ENCODE measurements around the gene MOCOS. TPM values are rescaled to one million over a fixed set of nuclear protein-coding genes. Genes with fewer than 3 reads are reported as not detected.

MOCOS gene
- total RNA-seq, 1 experiment from 2014 or later = 5.5 TPM

DNA sequence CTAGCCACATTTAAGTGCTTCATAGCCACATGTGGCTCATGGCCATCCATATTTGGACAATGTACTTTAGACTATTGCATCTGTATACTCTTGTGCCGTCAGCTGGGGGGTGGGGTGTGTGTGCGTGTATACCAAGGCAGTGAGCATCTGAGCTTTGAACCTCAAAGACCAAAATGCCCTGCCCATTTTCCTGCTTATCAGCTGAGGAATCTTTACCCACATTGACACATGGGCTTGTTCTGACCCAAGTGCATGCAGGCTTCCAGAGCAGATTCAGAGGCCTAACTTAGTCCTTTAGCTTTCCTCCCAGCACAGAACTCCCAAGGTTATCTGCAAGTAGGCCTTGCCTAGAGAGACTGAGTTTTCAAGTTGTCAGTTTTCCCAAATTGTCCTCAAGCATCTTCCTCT, 11.1 kb upstream of the MOCOS start:
- no TSS peak for BruUV-seq (replicated peaks)
- intact Hi-C loops (cut with micrococcal nuclease; ENCODE audit: unreplicated experiment) = no loop called here
- H3K36me3 Mint-ChIP-seq (ENCODE audit: insufficient read depth, unreplicated experiment) = peaks cover 9% of the 10 kb centered on the region

GRCh38 chr18:36176711-36177110, 10.6 kb upstream of the MOCOS start:
- intact Hi-C loops (cut with micrococcal nuclease; ENCODE audit: unreplicated experiment) = no loop called here
- Histone ChIP-seq H3K27me3 (replicated peaks; ENCODE audit: control insufficient read depth, insufficient read depth, low read length) (no peaks in the 10 kb centered on the region), H3K9me3 (no peaks in the 10 kb centered on the region), H3K4me3 (ENCODE audit: low read depth, low read length) (no peak overlapping the region), H3K36me3 (ENCODE audit: control insufficient read depth, insufficient read depth, low read length) (no peaks in the 10 kb centered on the region), H3K4me1 (peaks cover 12% of the 10 kb centered on the region)
- peaks cover 13% of the 10 kb centered on the region for H3K4me1 Mint-ChIP-seq (ENCODE audit: low read depth, unreplicated experiment)
- H3K27ac Mint-ChIP-seq (ENCODE audit: unreplicated experiment) = no peak overlapping the region
- H3K36me3 Mint-ChIP-seq (ENCODE audit: insufficient read depth, unreplicated experiment) = peaks cover 9% of the 10 kb centered on the region
- H3K9me3 Mint-ChIP-seq (ENCODE audit: unreplicated experiment) = no peaks in the 10 kb centered on the region
- H3K27me3 Mint-ChIP-seq (ENCODE audit: insufficient read depth, unreplicated experiment) = no peaks in the 10 kb centered on the region
- TF ChIP-seq CTCF (IDR thresholded peaks at IDR 0.05; ENCODE audit: insufficient read depth in 1 of 2, low read depth in 1 of 2, low read length in 1 of 2, severe bottlenecking in 1 of 2, unreplicated experiment in 1 of 2) = no peak
- BruUV-seq (replicated peaks) = no TSS peak
- H3K4me3 Mint-ChIP-seq (ENCODE audit: unreplicated experiment) = no peak overlapping the region
- no peak for DNase-seq
- CTCF ChIA-PET = no interaction called here
- POLR2A ChIA-PET = no interaction called here

More for the DNA sequence above, 11.1 kb upstream of the MOCOS start:
- Histone ChIP-seq H3K4me1 (peaks cover 12% of the 10 kb centered on the region), H3K36me3 (ENCODE audit: control insufficient read depth, insufficient read depth, low read length) (no peaks in the 10 kb centered on the region), H3K9me3 (no peaks in the 10 kb centered on the region), H3K4me3 (ENCODE audit: low read depth, low read length) (no peak overlapping the region), H3K27me3 (replicated peaks; ENCODE audit: control insufficient read depth, insufficient read depth, low read length) (no peaks in the 10 kb centered on the region)
- Mint-ChIP-seq H3K4me1 (ENCODE audit: low read depth, unreplicated experiment) (peaks cover 13% of the 10 kb centered on the region), H3K4me3 (ENCODE audit: unreplicated experiment) (no peak overlapping the region), H3K27me3 (ENCODE audit: insufficient read depth, unreplicated experiment) (no peaks in the 10 kb centered on the region), H3K9me3 (ENCODE audit: unreplicated experiment) (no peaks in the 10 kb centered on the region), H3K27ac (ENCODE audit: unreplicated experiment) (no peak overlapping the region)
- TF ChIP-seq CTCF (IDR thresholded peaks at IDR 0.05; ENCODE audit: insufficient read depth in 1 of 2, low read depth in 1 of 2, low read length in 1 of 2, severe bottlenecking in 1 of 2, unreplicated experiment in 1 of 2) = no peak
- POLR2A ChIA-PET = no interaction called here
- peak; percentile 76 to 84 for DNase-seq
- CTCF ChIA-PET = no interaction called here

- Mint-ChIP-seq H3K36me3 (ENCODE audit: insufficient read depth, unreplicated experiment) (peaks cover 9% of the 10 kb centered on the region), H3K27ac (ENCODE audit: unreplicated experiment) (no peak overlapping the region), H3K4me3 (ENCODE audit: unreplicated experiment) (no peak overlapping the region), H3K4me1 (ENCODE audit: low read depth, unreplicated experiment) (peaks cover 13% of the 10 kb centered on the region), H3K27me3 (ENCODE audit: insufficient read depth, unreplicated experiment) (no peaks in the 10 kb centered on the region), H3K9me3 (ENCODE audit: unreplicated experiment) (no peaks in the 10 kb centered on the region)
- no peak overlapping the region for H3K4me3 ChIP-seq (ENCODE audit: low read depth, low read length)
- ChIA-PET CTCF (no interaction called here), POLR2A (no interaction called here)
- H3K36me3 ChIP-seq (ENCODE audit: control insufficient read depth, insufficient read depth, low read length) = no peaks in the 10 kb centered on the region
- peaks cover 12% of the 10 kb centered on the region for H3K4me1 ChIP-seq
- no TSS peak for BruUV-seq (replicated peaks)
- H3K27me3 ChIP-seq (replicated peaks; ENCODE audit: control insufficient read depth, insufficient read depth, low read length) = no peaks in the 10 kb centered on the region
- TF ChIP-seq CTCF (IDR thresholded peaks at IDR 0.05; ENCODE audit: insufficient read depth in 1 of 2, low read depth in 1 of 2, low read length in 1 of 2, severe bottlenecking in 1 of 2, unreplicated experiment in 1 of 2) = no peak
- intact Hi-C loops (cut with micrococcal nuclease; ENCODE audit: unreplicated experiment) = no loop called here
- H3K9me3 ChIP-seq = no peaks in the 10 kb centered on the region
- no peak for DNase-seq
Measured at GRCh38 chr18:36177913-36178312, 9.4 kb upstream of the MOCOS start.
